HG03025 (cell line): ENCODE data around the gene SETBP1.

Experiments used
- ATAC-seq: cut with Tn5 transposase; IDR thresholded peaks from one replicate; pipeline ENCODE4 v1.9.1; 2021; ENCODE audit warnings: mild to moderate bottlenecking, moderate library complexity; ENCODE audit not compliant: unreplicated experiment, low FRiP score

Gene SETBP1

GRCh38 chr18:45049578-45050319, 369.1 kb downstream of the SETBP1 start:
- ATAC-seq: no peak

- ATAC-seq: no peak
These were observed 370.3 kb downstream of the SETBP1 start for GRCh38 chr18:45050712-45051601.

- ATAC-seq: no peak
These were observed 373.9 kb downstream of the SETBP1 start for GRCh38 chr18:45054636-45055035.

- no peak for ATAC-seq
These were observed 375.1 kb downstream of the SETBP1 start for GRCh38 chr18:45055811-45056210.

- no peak for ATAC-seq
These were observed 376.2 kb downstream of the SETBP1 start for GRCh38 chr18:45056926-45057325.

- no peak for ATAC-seq
These were observed 377.4 kb downstream of the SETBP1 start for GRCh38 chr18:45057955-45058600.

GRCh38 chr18:45059695-45060094, 379.0 kb downstream of the SETBP1 start:
- ATAC-seq: no peak

- no peak for ATAC-seq
These were observed 379.4 kb downstream of the SETBP1 start for GRCh38 chr18:45060102-45060501.

- ATAC-seq: no peak
These were observed 380.7 kb downstream of the SETBP1 start for GRCh38 chr18:45061359-45061758.

GRCh38 chr18:45063246-45064038, 382.8 kb downstream of the SETBP1 start:
- no peak for ATAC-seq

- no peak for ATAC-seq
These were observed 385.5 kb downstream of the SETBP1 start for GRCh38 chr18:45066210-45066609.

GRCh38 chr18:45066886-45067285, 386.2 kb downstream of the SETBP1 start:
- ATAC-seq: no peak

- ATAC-seq: no peak
These were observed 387.9 kb downstream of the SETBP1 start for GRCh38 chr18:45068400-45069094.

- ATAC-seq: no peak
These were observed 388.9 kb downstream of the SETBP1 start for GRCh38 chr18:45069546-45069945.

- ATAC-seq: no peak
These were observed 391.3 kb downstream of the SETBP1 start for GRCh38 chr18:45071956-45072355.

GRCh38 chr18:45073556-45073955, 392.9 kb downstream of the SETBP1 start:
- ATAC-seq: no peak

- ATAC-seq: no peak
These were observed 401.0 kb downstream of the SETBP1 start for GRCh38 chr18:45081566-45082181.

- no peak for ATAC-seq
These were observed 402.7 kb downstream of the SETBP1 start for GRCh38 chr18:45083226-45083855.

GRCh38 chr18:45084206-45084605, 403.5 kb downstream of the SETBP1 start:
- no peak for ATAC-seq
